IMR-90 (cell line): ENCODE measurements around the gene NPFF. TPM values are rescaled to one million over a fixed set of nuclear protein-coding genes. Genes with fewer than 3 reads are reported as not detected.

Experiments used
- ATAC-seq: fragments of 200-7000 bp; cut with Tn5 transposase; 2 replicates; pipeline ENCODE4 v1.9.1; 2020; ENCODE audit warnings: low read depth, mild to moderate bottlenecking, moderate library complexity
- BruUV-seq: library from RNA; stranded (reverse); fragments of 400-500 nt; replicated peaks from 2 replicates; lab custom pipeline; 2021; lab: Mats Ljungman, UMichigan
- CTCF ChIA-PET: fragments of 300-600 bp; formaldehyde crosslinking; extraction: SDS; loops from one replicate; lab custom pipeline; 2021; ENCODE audit warnings: antibody characterized with exemption; lab: Yijun Ruan, JAX
- POLR2A ChIA-PET: fragments of 300-600 bp; sonication (Branson Sonifier 250); formaldehyde crosslinking; loops from one replicate; lab custom pipeline; 2022; ENCODE audit warnings: antibody characterized with exemption; ENCODE audit not compliant: unreplicated experiment; lab: Charles Lee
- DNase-seq: peaks from one replicate; pipeline ENCODE4 v3.0.0; 2013
- H2AFZ ChIP-seq: replicated peaks from 2 replicates; pipeline ENCODE3; 2013; ENCODE audit warnings: low read length, mild to moderate bottlenecking; ENCODE audit not compliant: poor library complexity
- H2AK5ac ChIP-seq: 2 replicates; pipeline ENCODE4 v1.6.1; 2013; ENCODE audit warnings: low read depth, low read length, inconsistent platforms
- H2AK9ac ChIP-seq: replicated peaks from 2 replicates; pipeline ENCODE3; 2013; ENCODE audit warnings: mild to moderate bottlenecking, low read depth, low read length, moderate library complexity; ENCODE audit not compliant: poor library complexity
- H2BK120ac ChIP-seq: 2 replicates; pipeline ENCODE4 v1.6.1; 2013; ENCODE audit warnings: low read depth, low read length, inconsistent platforms
- H2BK15ac ChIP-seq: 3 replicates; pipeline ENCODE4 v1.6.1; 2013; ENCODE audit warnings: low read depth, low read length, inconsistent platforms
- H2BK20ac ChIP-seq: 2 replicates; pipeline ENCODE4 v1.6.1; 2013; ENCODE audit warnings: low read depth, mild to moderate bottlenecking, inconsistent platforms, low read length, moderate library complexity
- H2BK5ac ChIP-seq: 2 replicates; pipeline ENCODE4 v1.6.1; 2013; ENCODE audit warnings: mild to moderate bottlenecking, low read depth, low read length, inconsistent platforms; ENCODE audit not compliant: poor library complexity, severe bottlenecking
- H3K14ac ChIP-seq: replicated peaks from 2 replicates; pipeline ENCODE4 v1.6.1; 2013; ENCODE audit warnings: low read depth, low read length, inconsistent platforms
- H3K18ac ChIP-seq: 2 replicates; pipeline ENCODE4 v1.6.1; 2013; ENCODE audit warnings: low read depth, low read length, control low read depth
- H3K23ac ChIP-seq: 2 replicates; pipeline ENCODE4 v1.6.1; 2013; ENCODE audit warnings: low read depth, low read length, inconsistent platforms
- H3K27ac ChIP-seq: 2 replicates; pipeline ENCODE4 v1.5.1; 2013; ENCODE audit warnings: mild to moderate bottlenecking, control low read depth, low read length; ENCODE audit not compliant: insufficient read depth
- H3K27me3 ChIP-seq: 2 replicates; pipeline ENCODE4 v1.6.1; 2013; ENCODE audit warnings: low read length; ENCODE audit not compliant: control insufficient read depth, insufficient read depth
- H3K36me3 ChIP-seq: 2 replicates; pipeline ENCODE4 v1.6.1; 2013; ENCODE audit warnings: low read length, mixed read lengths; ENCODE audit not compliant: control insufficient read depth, insufficient read depth
- H3K4ac ChIP-seq: 2 replicates; pipeline ENCODE4 v1.6.1; 2013; ENCODE audit warnings: low read depth, low read length, inconsistent platforms
- H3K4me1 ChIP-seq: 2 replicates; pipeline ENCODE4 v1.6.1; 2013; ENCODE audit warnings: low read length, mixed read lengths; ENCODE audit not compliant: control insufficient read depth, insufficient read depth
- H3K4me2 ChIP-seq: 2 replicates; pipeline ENCODE4 v1.6.1; 2013; ENCODE audit warnings: low read depth, mild to moderate bottlenecking, control low read depth, low read length, moderate library complexity
- H3K4me3 ChIP-seq: 2 replicates; pipeline ENCODE4 v1.5.1; 2013; ENCODE audit warnings: low read depth, mild to moderate bottlenecking, control low read depth, low read length, moderate library complexity; ENCODE audit not compliant: insufficient read depth
- H3K56ac ChIP-seq: 2 replicates; pipeline ENCODE4 v1.6.1; 2013; ENCODE audit warnings: low read length, inconsistent platforms; ENCODE audit not compliant: insufficient read depth; ENCODE audit errors: extremely low read depth
- H3K79me1 ChIP-seq, 2 experiments: 2 replicates each; pipeline ENCODE4 v1.6.1; 2013; ENCODE audit warnings: low read length in 2 of 2, inconsistent platforms in 1 of 2, low read depth in 1 of 2
- H3K9ac ChIP-seq: 2 replicates; pipeline ENCODE4 v1.6.1; 2013; ENCODE audit warnings: low read depth, low read length, control low read depth
- H3K9me1 ChIP-seq: 2 replicates; pipeline ENCODE4 v1.6.1; 2013; ENCODE audit warnings: low read length, inconsistent platforms; ENCODE audit not compliant: insufficient read depth
- H3K9me3 ChIP-seq: 2 replicates; pipeline ENCODE4 v1.6.1; 2013; ENCODE audit warnings: low read length; ENCODE audit not compliant: control insufficient read depth, insufficient read depth
- H4K20me1 ChIP-seq: 2 replicates; pipeline ENCODE4 v1.6.1; 2013; ENCODE audit warnings: low read length, inconsistent platforms; ENCODE audit not compliant: insufficient read depth
- H4K5ac ChIP-seq: 2 replicates; pipeline ENCODE4 v1.6.1; 2013; ENCODE audit warnings: mild to moderate bottlenecking, low read depth, low read length, control low read depth
- H4K8ac ChIP-seq, 2 experiments: 2 replicates each; pipeline ENCODE4 v1.6.1; 2013; ENCODE audit warnings: low read depth in 2 of 2, low read length in 2 of 2, control low read depth in 1 of 2, inconsistent platforms in 1 of 2
- H4K91ac ChIP-seq: 2 replicates; pipeline ENCODE4 v1.6.1; 2013; ENCODE audit warnings: low read depth, low read length, inconsistent platforms; ENCODE audit not compliant: insufficient read depth
- BHLHE40 ChIP-seq: fragments of 150-350 bp; IDR thresholded peaks from 2 replicates; pipeline ENCODE4 v1.6.1; 2016; ENCODE audit warnings: mild to moderate bottlenecking, low read depth, low read length
- CTCF ChIP-seq: conservative IDR thresholded peaks from 2 replicates; pipeline ENCODE4 v1.5.1; 2012; ENCODE audit warnings: mild to moderate bottlenecking, low read depth, low read length, improper control_type of control experiment
- MAZ ChIP-seq: IDR thresholded peaks from 2 replicates; pipeline ENCODE4 v1.6.1; 2012; ENCODE audit warnings: low read depth, mild to moderate bottlenecking, low read length, improper control_type of control experiment, moderate library complexity, borderline replicate concordance
- whole genome bisulfite sequencing, 2 experiments: methylation state at CpG; one replicate each; pipeline versions ENCODE4 v1.1.5 to v1.1.7; 2013; ENCODE audit warnings: missing lambda C conversion rate in 2 of 2; ENCODE audit not compliant: insufficient read length in 1 of 2; ENCODE audit errors: extremely low coverage in 2 of 2; 5-methylcytosine and 5-hydroxymethylcytosine counted together
- dilution Hi-C: fragments of 300-500 bp; cut with HindIII; formaldehyde crosslinking; loops from one replicate; pipeline ENCODE4 v1.14.3; 2018; ENCODE audit warnings: low sequenced_read_pairs; ENCODE audit not compliant: unreplicated experiment
- in situ Hi-C: fragments of 300-500 bp; cut with MboI; formaldehyde crosslinking; loops from 3 replicates; pipeline ENCODE4 v1.14.3; 2019; ENCODE audit warnings: low sequenced_read_pairs, inconsistent platforms, mixed read lengths
- intact Hi-C: fragments of 100-400 bp; cut with micrococcal nuclease; formaldehyde crosslinking; loops from 2 replicates; pipeline ENCODE4 v1.10.0; 2022
- polyA plus RNA-seq, 3 experiments: library from polyadenylated mRNA; depleted of rRNA; stranded (reverse); fragments of >200 nt; gene quantifications; 2 replicates each; pipeline ENCODE4 v1.2.3, GENCODE V29; 2012; ENCODE audit warnings: low replicate concordance in 1 of 3
- total RNA-seq: library from RNA; depleted of rRNA; stranded (reverse); fragments of >200 nt; gene quantifications from 2 replicates; pipeline ENCODE4 v1.2.3, GENCODE V29; 2012

NPFF gene
- total and polyA plus RNA-seq, 2 of the 4 experiments (the other 2 are of a cell fraction): not detected

- peaks cover 4% of the 10 kb centered on the region; the same call in 1 of the 2 replicates for H3K9me1 ChIP-seq
- no peak overlapping the region for H2AFZ ChIP-seq
- H2BK20ac ChIP-seq: no peak overlapping the region
- H3K4ac ChIP-seq: no peak overlapping the region
- no peaks in the 10 kb centered on the region for H3K27me3 ChIP-seq
- no peaks in the 10 kb centered on the region for H3K9me3 ChIP-seq
- H3K79me1 ChIP-seq: peaks cover 41 to 88% of the 10 kb centered on the region in 2 experiments
- H3K4me3 ChIP-seq: no peak overlapping the region
- no peak overlapping the region for H3K9ac ChIP-seq
- dilution Hi-C loops: no loop called here
- H2BK15ac ChIP-seq: no peak overlapping the region
- ChIA-PET CTCF (interaction anchor here (0.5 to 0.7 kb wide), 3 partner anchors 11 to 569 kb away, joined by 3 to 4 read pairs (median 3); no protein-coding TSS in a partner anchor), POLR2A (interaction anchor here (0.5 kb wide), 1 partner anchor 21 kb away, joined by 3 read pairs; no protein-coding TSS in a partner anchor)
- H4K5ac ChIP-seq: no peak overlapping the region
- WGBS, 2 experiments: 68% methylated on average over 2 of the region's 2 CpGs; no CpG with 5 or more reads in 1 of the 2 experiments
- H3K23ac ChIP-seq: no peak overlapping the region
- no peak overlapping the region for H2AK9ac ChIP-seq
- peaks cover 76% of the 10 kb centered on the region for H3K36me3 ChIP-seq
- BruUV-seq: no TSS peak
- no peak overlapping the region for H3K27ac ChIP-seq
- H4K8ac ChIP-seq: no peak overlapping the region
- ATAC-seq (no peak), DNase-seq (no peak)
- H3K56ac ChIP-seq: no peak overlapping the region
- H2AK5ac ChIP-seq: no peak overlapping the region
- H4K20me1 ChIP-seq: peaks cover 94% of the 10 kb centered on the region
- H3K14ac ChIP-seq: no peak overlapping the region
- no peak overlapping the region for H4K91ac ChIP-seq
- H3K4me1 ChIP-seq: peaks cover 19% of the 10 kb centered on the region
- H2BK120ac ChIP-seq: no peak overlapping the region
- intact Hi-C loops: no loop called here
- no peak for TF ChIP-seq MAZ
- peak; percentile 34 for TF ChIP-seq CTCF
- TF ChIP-seq BHLHE40: no peak
- in situ Hi-C loops: no loop called here
- H3K18ac ChIP-seq: no peak overlapping the region
- H3K4me2 ChIP-seq: no peak overlapping the region
- no peak overlapping the region for H2BK5ac ChIP-seq
Observed at GRCh38 chr12:53476769-53477209, 30.5 kb downstream of the NPFF start.
